GM18508 (cell line): Measurements from ENCODE around the gene SPIB.

Source experiments
- ATAC-seq: cut with Tn5 transposase; IDR thresholded peaks from one replicate; pipeline ENCODE4 v1.9.1; 2021; ENCODE audit warnings: moderate number of reproducible peaks; ENCODE audit not compliant: insufficient read depth, unreplicated experiment

The SPIB gene

DNA sequence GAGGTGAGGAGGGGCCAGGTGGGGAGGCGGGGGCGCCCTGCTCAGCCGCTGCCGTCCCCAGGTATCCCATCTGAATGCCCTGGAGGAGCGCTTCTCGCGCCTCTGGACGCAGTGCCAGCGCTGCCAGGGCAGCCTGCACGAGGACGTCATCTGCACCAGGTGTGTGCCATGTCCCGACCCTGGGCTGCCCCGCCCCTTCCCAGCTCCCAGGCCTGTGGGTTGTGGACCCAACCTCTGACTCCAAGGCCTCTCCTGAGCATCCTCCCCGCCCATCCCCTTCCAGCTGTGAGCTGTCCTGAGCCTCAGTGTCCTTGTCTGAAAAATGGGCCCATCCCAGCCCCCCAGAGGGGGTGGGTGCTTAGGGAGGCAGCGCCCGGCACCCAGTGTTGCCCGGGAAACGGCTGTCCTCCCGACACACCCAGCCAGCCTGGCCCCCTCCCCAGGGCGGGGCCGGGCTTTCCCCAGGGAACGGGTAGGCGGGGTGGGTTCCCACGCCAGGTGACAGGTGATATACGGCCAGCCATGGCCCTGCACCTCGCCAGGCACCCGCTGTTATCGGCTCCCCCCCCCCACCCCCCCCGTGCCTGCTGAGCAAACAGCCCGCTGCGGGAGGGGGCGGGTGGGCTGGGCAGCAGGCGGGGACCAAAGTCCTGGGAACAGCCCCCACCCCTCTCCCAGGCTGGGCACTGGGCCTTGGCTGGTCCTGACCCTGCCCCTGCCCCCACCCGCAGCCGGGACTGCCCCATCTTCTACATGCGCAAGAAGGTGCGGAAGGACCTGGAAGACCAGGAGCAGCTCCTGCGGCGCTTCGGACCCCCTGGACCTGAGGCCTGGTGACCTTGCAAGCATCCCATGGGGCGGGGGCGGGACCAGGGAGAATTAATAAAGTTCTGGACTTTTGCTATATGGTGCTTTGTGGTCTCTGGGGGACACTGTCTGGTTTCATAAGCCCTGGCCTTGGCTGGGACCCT, 1.3 kb upstream of the SPIB start:
- no peak for ATAC-seq

DNA sequence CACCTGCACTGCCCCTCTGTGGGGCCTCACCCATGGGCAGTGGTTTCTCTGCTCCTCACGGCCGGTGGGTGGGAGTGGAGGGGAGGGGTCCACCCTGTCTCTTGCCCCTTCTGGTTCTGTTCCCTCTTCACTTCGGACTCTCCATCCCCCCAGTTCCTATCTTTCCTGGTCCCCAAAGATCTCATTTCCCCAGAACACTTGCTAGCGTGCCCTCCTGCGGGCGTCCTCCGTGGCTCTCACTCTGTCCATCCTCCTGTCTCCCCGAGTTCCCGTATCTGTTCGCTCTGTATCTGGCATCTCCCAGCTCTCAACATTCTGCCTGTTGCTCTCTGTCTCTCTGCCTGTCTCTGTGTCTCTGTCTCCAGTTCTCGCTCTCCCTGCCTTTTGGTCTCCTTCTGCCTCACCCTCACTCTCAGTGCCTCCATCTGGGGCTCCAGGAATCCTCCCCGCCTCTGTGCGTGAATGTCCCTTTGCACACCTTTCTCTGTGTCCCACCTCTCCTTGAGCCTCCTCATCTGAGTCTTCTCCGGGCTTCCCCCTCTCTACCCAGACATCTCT, 363 bp downstream of the SPIB start:
- ATAC-seq: no peak

DNA sequence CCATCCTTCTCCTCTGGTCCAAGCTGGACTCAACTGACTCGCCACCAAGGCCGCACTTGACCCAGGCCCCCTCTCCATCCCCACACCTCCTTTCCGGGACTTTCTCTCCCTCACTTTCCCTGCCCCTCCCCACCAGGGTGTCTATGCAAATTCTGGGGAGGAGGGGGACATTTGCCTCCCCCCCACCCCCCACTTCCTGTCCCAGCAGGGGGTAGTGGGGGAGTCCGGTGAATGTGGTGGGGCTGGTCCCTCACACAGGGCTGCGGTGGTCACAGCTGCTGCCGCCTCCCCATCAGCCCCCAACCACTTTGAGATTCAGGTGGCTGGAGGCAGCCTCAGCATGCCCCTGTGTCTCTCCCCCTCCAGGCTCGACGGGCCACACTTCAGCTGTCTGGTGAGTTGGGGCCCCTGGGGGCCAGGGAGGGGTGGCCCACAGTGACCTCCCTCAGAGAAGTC, 870 bp downstream of the SPIB start:
- ATAC-seq: no peak

DNA sequence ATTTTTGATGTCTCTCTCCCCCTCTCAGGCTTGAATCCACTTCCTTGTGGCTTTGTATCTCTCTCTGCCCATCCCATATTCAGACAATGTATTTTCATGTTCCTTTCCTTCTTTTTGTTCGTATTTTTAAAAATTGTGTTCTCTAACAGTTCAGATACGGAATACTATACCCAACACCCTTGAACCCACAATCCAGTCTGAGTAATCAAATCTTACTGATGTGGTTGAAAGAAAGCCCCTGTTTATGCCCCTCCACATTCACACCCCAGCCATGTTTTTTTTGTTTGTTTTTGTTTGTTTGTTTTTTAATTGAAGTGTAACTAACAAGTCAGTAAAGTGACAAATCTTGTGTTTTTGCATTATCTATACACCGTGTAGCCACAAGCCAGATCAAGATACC, 1.4 kb downstream of the SPIB start:
- no peak for ATAC-seq

DNA sequence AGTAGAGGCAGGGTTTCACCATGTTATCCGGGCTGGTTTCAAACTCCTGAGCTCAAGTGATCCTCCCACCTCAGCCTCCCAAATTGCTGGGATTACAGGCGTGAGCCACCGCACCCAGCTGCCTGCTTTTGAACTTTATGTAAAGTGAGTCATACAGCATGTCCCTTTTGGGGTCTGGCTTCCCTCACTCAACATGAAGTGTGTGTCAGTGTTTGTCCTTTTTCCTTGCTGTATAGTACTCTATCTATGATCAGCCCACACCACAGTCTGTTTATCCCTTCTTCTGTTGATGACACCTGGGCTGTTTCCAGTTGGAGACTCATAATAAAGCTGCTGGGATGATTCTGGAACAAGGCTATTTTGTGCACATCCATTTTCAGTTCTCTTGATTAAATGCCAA, 2.1 kb downstream of the SPIB start:
- ATAC-seq: no peak

DNA sequence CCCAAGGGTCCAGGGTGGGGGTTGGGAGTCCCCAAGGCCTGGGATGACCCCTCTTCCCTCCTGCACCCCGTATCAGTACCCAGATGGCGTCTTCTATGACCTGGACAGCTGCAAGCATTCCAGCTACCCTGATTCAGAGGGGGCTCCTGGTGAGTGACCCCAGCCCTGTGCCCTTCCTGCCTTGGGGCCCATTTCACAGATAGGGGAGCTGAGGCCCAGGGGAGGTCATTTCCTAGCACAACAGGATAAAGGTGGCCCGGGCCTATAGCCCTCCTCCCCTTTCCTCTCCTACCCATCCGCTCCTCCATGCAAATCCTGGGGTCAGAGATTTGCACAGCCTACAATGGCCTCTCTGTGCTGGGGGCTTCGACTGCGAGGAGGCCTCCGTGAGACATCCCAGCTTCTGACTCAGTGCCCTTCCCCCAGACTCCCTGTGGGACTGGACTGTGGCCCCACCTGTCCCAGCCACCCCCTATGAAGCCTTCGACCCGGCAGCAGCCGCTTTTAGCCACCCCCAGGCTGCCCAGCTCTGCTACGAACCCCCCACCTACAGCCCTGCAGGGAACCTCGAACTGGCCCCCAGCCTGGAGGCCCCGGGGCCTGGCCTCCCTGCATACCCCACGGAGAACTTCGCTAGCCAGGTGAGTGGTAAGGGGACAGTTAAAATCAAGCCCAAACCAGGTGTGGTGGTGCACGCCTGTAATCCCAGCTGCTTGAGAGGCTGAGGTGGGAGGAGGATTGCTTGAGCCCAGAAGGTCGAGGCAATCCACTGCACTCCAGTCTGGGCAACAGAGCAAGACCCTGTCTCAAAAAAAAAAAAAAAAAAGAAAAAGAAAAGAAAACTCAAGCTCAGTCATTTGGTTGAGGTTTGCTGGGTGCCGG, 3.9 kb downstream of the SPIB start:
- no peak for ATAC-seq

DNA sequence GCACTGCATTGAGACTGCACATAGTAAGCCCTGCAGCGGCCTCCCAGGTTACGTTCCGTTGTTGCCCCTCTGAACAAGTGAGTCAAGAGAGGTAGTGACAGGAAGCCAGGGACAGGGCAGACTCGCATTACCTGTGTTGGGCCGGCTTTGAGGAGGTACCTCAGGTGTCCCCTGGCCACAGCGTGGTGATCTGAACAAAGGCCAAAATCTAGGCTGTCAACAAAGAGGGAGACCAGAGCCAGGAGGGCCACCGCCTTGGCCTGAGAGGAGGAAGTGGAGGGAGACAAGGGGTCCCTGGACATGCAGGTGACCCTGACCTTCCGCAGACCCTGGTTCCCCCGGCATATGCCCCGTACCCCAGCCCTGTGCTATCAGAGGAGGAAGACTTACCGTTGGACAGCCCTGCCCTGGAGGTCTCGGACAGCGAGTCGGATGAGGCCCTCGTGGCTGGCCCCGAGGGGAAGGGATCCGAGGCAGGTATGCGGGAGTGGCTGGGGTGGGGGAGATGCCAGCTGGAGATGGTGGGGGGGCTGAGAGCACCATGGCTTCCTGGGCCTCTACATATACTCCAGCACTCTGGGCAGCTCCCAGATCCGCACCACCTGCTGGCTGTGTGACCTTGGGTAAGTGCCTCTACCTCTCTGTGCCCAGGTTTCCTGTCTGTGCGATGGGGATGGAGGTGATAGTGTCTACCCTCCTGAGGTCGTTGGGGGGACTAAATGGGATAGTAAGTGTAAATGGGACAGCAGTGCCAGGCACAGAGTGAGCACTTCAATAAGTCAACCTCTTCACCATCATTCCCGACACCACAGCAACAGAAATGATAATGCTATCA, 4.8 kb downstream of the SPIB start:
- no peak for ATAC-seq

DNA sequence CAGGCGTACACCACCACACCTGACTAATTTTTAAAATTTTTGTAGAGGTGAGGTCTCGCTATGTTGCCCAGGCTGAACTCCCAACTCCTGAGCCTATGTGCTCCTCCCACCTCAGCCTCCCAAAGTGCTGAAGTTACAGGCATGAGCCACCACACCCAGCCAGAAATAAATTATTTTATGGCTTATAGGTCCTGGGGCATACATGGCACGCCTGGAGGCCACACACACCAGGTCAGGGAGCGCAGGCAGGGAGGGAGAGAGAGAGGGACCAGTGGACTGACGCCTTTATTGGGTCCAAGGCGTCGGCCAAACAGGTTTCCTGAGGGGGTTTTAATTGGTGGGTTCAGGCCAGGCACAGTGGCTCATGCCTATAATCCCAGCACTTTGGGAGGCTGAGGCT, 6.8 kb downstream of the SPIB start:
- no peak for ATAC-seq

DNA sequence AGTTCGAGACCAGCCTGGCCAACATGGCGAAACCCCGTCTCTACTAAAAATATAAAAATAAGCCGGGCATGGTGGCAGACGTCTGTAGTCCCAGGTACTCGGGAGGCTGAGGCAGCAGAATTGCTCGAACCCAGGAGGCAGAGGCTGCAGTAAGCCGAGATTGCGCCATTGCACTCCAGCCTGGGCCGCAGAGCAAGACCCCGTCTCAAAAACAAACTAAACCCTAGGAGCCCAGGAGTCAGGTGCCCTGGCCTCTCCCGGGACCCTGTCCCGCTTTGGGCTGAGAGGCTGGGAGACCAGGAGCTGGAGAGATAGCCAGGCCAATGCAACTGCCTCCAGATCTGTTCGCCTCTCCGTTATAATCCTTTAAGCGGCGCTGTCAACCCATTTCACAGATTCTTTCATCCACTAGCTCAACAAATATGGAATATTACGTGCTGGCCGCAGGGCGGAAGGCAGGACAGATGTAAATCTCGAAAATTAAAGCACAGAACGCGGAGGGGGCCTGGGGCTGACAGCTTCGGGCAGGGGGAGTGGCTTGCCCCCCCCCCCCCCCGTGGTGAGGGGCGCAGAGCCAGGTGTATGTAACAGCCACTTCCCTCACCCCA, 8.7 kb downstream of the SPIB start:
- no peak for ATAC-seq

DNA sequence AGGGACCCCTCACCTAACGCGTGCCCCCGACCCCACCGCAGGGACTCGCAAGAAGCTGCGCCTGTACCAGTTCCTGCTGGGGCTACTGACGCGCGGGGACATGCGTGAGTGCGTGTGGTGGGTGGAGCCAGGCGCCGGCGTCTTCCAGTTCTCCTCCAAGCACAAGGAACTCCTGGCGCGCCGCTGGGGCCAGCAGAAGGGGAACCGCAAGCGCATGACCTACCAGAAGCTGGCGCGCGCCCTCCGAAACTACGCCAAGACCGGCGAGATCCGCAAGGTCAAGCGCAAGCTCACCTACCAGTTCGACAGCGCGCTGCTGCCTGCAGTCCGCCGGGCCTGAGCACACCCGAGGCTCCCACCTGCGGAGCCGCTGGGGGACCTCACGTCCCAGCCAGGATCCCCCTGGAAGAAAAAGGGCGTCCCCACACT, 9.3 kb downstream of the SPIB start:
- no peak for ATAC-seq

DNA sequence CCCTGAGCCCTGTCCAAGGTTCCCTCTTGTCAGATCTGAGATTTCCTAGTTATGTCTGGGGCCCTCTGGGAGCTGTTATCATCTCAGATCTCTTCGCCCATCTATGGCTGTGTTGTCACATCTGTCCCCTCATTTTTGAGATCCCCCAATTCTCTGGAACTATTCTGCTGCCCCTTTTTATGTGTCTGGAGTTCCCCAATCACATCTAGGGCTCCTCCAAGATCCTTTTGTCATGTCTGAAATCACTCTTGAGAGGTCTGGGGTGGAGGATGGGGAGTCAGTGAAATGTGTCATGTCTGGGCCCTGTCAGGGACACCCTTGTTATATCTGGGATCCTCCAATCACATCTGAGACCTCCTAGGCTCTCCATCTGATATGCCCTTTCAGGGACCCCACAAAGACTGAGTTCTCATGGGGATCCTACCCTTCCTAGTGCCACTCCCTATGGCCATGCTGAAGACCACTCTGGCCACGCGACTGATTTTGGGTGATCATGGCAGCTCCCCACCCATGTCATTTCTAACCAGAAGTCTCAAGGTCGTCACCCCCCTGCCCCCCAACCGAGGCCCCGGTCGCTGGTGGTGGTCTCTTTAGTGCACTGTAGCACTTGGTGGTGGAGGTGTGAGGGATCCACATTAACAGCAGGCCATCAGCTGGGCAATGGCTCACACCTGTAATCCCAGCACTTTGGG, 10.2 kb downstream of the SPIB start:
- no peak for ATAC-seq

DNA sequence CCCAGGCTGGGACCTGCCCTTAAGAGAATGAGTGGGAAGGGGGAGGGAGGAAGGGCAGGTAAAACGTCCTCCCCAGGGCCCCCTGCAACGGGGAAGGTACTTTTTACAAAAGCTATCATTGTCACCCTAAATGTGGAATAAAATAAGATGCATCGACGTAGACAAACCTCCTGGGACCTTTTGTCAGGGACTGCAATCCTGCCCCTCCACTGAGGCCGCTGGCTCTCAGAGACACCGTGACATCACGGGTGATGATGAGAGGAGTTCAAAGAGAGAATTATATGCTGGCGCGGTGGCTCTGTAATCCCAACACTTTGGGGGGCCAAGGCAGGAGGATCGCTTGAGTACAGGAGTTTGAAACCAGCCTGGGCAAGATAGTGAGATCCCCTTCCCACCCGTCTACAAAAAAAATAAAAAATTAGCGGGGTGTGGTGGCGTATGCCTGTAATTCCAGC, 12.2 kb downstream of the SPIB start:
- ATAC-seq: no peak

DNA sequence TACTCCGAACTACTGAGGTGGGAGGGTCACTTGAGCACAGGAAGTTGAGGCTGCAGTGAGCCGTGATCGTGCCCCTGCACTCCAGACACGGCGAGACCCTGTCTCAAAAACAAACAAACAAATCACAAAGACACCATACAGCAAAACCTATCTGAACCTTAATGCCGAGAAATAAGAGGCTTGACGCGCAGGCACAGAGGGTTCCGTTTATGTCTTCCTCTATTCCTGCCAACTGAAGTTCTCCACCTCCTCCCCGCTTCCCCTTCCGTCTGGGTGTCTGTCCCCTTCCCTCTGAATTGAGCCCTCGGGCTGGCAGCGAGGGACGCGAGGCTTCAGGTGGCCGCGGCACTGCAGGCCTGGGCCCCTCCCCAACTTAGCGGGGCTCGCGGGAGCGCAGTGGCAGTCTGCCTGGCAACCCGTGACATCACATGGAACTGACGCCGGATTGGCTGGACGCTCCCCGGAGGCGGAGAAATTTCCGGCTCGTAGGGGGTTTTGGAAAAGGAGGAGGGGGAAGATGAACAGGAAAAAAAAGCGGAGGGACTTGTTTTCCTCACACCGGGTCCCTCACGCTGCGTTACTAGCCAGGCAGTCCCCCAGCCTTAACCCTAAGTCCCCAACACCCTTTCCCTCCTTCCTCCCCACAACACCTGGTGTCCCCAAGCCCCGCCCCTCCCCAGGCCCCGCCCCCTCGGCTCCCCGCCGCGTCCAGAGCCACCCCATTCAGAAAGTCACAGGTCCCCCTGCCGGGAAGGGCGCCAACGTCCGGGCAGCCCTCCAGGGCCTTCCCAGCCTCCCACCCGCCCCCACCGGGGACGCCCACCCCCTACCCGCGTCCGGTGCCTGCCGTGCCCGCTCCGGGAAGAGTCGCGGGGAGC, 12.8 kb downstream of the SPIB start:
- no peak for ATAC-seq

DNA sequence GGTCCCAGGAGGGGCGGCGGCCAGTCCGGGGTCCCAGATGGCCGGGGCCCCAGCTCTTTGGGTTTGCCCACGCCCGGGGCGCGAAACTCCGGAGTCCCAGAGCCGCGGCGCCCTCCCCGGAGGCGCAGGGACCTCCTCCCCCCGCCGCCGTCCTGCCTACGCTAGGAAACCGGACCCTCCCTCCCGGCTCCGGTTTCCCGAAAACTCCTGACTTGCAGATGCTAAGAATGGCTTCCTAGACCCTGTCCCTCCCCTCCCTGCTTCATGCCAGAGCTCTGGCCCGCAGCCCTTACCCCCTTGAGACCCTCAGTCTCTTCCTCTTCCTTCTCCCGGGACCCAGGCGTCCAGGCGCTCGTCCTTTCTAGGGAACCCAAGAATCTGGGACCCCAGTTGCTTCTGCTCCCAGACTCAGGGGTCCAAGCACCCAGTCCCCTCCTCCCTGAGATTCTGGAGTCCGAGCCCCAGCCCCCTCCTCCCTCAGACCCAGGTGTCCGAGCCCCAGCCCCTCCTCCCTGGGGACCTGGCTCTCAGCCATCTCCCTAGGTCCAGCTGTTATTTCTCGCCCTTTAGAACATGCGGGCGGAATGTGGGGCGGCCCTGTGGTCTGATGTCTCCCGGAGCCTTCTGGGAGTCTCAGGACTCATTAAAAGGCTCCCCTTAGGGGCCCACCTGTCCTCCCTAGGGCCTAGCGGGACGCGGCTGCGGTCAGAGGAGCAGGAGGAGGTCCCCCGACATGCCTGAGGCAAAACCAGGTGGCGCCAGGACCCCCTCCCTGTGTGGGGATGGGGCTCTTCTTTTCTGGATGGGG, 13.7 kb downstream of the SPIB start, which contains the start of gene MYBPC2:
Gene MYBPC2 (plus strand): TSS at position 672 of the 808 bp plus-strand sequence. CDS start 62 bp downstream, at position 734.
- ATAC-seq: no peak

DNA sequence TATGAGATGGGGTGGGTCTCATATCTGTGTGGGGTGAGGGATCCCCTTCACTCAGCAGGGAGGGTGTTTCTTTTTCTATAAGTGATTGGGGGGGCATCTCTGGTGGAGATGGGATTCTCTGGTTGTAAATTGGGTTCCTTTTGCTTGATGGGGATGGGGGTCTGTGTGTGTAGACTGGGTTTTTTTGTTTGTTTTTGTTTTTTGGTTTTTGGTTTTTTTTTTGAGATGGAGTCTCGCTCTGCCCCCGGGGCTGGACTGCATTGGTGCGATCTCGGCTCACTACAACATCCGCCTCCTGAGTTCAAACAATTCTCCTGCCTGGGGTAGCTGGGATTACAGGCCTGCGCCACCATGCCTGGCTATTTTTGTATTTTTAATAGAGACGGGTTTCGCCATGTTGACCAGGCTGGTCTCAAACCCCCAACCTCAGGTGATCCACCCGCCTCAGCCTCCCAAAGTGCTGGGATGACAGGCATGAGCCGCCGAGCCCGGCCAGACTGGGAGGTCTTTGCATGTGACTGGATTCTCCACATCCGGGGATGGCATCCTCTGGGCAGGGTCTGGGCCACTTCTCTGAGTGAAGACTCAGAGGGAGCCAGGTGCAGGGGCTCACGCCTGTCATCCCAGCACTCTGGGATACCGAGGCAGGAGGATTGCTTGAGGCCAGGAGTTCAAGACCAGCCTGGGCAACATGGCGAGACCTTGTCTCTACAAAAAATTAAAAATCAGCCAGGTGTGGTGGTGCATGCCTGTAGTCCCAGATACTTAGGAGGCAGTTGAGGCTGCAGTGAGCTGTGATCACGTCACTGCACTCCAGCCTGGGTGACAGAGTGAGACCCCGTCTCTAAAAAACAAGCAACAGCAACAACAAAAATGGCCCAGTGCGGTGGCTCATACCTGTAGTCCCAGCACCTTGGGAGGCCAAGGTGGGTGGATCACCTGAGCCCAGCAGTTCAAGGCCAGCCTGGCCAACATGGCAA, 14.8 kb downstream of the SPIB start:
- no peak for ATAC-seq

DNA sequence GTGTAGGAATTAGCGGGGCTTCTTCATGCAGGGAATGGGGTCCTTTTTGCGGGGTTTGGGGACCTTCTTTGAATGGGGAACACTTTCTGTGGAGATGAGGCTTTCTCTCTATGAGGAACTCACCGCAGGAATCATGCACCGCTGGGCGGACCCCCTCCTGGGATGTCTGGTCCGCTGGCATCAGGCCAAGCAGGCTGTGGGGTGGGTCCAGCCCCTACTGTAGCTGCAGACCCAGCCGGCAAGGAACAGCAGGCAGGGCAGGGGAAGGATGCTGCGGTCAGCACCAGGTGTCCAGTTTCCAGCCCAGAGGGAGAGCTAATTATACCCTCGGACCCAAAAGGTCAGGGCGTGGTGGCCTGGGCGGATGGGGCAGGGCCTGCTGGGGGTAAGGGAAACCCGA, 15.8 kb downstream of the SPIB start:
- no peak for ATAC-seq
